ENCODE measurements around the gene OPCML. TPM values are rescaled to one million over a fixed set of nuclear protein-coding genes. Genes with fewer than 3 reads are reported as not detected.

OPCML gene
- total RNA-seq, 1 experiment from 2014 or later = not detected

DNA sequence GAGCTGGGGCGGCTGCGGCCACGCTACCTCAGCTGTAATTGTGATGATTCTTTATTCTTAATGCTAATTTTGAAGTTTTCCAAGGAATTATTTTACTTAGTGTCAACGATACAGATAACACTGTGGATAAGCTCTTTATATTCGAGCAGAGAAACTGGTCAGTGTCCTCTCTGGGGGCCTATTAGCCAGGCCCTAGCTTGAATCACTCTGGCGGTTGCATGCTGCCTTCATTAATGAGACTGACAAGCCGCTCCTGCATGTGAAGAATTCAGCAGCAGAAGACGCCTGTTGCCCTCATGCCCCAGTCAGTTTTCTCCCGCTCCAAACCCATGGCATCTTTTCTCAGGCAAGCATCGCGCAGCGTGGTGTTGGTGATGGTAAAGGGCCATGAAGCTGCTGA lies 851.7 kb downstream of the OPCML start:
- H3K36me3 ChIP-seq (ENCODE audit: low read depth, low read length) = no peaks in the 10 kb centered on the region
- intact Hi-C loops (cut with micrococcal nuclease) = no loop called here
- H3K4me2 ChIP-seq (ENCODE audit: low read length) = no peak overlapping the region
- no TSS peak for BruUV-seq (replicated peaks)
- H3K9ac ChIP-seq (ENCODE audit: low read length) = no peak overlapping the region
- no peaks in the 10 kb centered on the region for H3K79me2 ChIP-seq (ENCODE audit: low read length)
- H4K20me1 ChIP-seq (ENCODE audit: low read length) = no peaks in the 10 kb centered on the region
- no peaks in the 10 kb centered on the region for H3K4me1 ChIP-seq (ENCODE audit: insufficient read depth, low read length)
- no peak overlapping the region for H3K27ac ChIP-seq (ENCODE audit: low read length)
- H2AFZ ChIP-seq (ENCODE audit: low read length) = no peak overlapping the region
- ChIA-PET CTCF (no interaction called here), POLR2A (ENCODE audit: unreplicated experiment) (no interaction called here)
- DNase-seq (no peak), ATAC-seq (no peak)
- TF ChIP-seq EZH2 (IDR thresholded peaks at IDR 0.05; ENCODE audit: low read length, unreplicated experiment) = no peak
- TF ChIP-seq EZH2phosphoT487 (IDR thresholded peaks at IDR 0.05; ENCODE audit: borderline replicate concordance, low read length) = no peak
- no peak for TF ChIP-seq CTCF (conservative IDR thresholded peaks at IDR 0.05; ENCODE audit: low read depth, low read length)
- peaks cover 48% of the 10 kb centered on the region for H3K9me3 ChIP-seq (ENCODE audit: low read length)
- no peak overlapping the region for H3K4me3 ChIP-seq (ENCODE audit: low read length)
- H3K9me2 ChIP-seq (replicated peaks; ENCODE audit: low read length) = no peaks in the 10 kb centered on the region
- 0 out of 2 replicates have a peak, but pooled peaks cover 4% of the 10 kb centered on the region for H3K27me3 ChIP-seq (ENCODE audit: low read length)
- no peaks in the 10 kb centered on the region for H3F3A ChIP-seq (ENCODE audit: low read length, unreplicated experiment)

DNA sequence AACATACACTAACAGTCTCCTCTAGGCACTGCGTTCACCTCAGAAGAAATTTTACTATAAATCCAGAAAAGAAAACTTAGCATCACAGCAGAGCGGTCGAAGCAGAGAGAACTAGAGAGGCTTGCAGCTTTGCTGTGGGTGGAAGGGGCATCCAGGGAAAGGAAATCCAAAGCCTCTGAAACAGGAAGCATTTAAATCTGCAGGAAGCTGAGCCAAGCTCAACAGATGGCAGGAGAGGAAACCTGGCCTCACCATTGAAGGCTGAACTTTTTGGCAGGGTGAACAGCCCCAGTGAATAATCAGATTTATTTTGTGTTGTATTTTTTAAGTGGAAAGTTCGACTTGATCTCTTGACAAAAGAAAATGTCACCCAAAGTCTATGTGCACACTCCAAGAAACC lies 858.1 kb downstream of the OPCML start:
- intact Hi-C loops (cut with micrococcal nuclease) = no loop called here
- no peaks in the 10 kb centered on the region for H3K79me2 ChIP-seq (ENCODE audit: low read length)

More for the DNA sequence above, 858.1 kb downstream of the OPCML start:
- Histone ChIP-seq H3K27ac (ENCODE audit: low read length) (no peak overlapping the region), H3K36me3 (ENCODE audit: low read depth, low read length) (no peaks in the 10 kb centered on the region), H3K4me1 (ENCODE audit: insufficient read depth, low read length) (no peaks in the 10 kb centered on the region), H3K4me3 (ENCODE audit: low read length) (no peak overlapping the region), H3K9me2 (replicated peaks; ENCODE audit: low read length) (no peaks in the 10 kb centered on the region), H4K20me1 (ENCODE audit: low read length) (no peaks in the 10 kb centered on the region), H3K9ac (ENCODE audit: low read length) (no peak overlapping the region), H2AFZ (ENCODE audit: low read length) (no peak overlapping the region), H3K9me3 (ENCODE audit: low read length) (peaks cover 39% of the 10 kb centered on the region), H3K27me3 (ENCODE audit: low read length) (no peaks in the 10 kb centered on the region), H3K4me2 (ENCODE audit: low read length) (no peak overlapping the region), H3F3A (ENCODE audit: low read length, unreplicated experiment) (no peaks in the 10 kb centered on the region)
- CTCF ChIA-PET = no interaction called here
- ATAC-seq (no peak), DNase-seq (no peak)
- TF ChIP-seq EZH2 (IDR thresholded peaks at IDR 0.05; ENCODE audit: low read length, unreplicated experiment) (no peak), EZH2phosphoT487 (IDR thresholded peaks at IDR 0.05; ENCODE audit: borderline replicate concordance, low read length) (no peak), CTCF (conservative IDR thresholded peaks at IDR 0.05; ENCODE audit: low read depth, low read length) (no peak)
- POLR2A ChIA-PET (ENCODE audit: unreplicated experiment) = no interaction called here
- no TSS peak for BruUV-seq (replicated peaks)

Data from PC-3 (cell line).